ENCODE results near the gene TAS2R3. TPM values are rescaled to one million over a fixed set of nuclear protein-coding genes. Genes with fewer than 3 reads are reported as not detected.

Gene TAS2R3
- total RNA-seq, 1 donor from 2014 or later: 3.7 TPM

- Histone ChIP-seq H3K9ac (ENCODE audit: low read depth in 1 of 3, low read length in 3 of 3) (no peak within 1 kb of the TSS), H3K27me3 (ENCODE audit: control insufficient read depth in 3 of 3, insufficient read depth in 3 of 3, low read length in 3 of 3) (no peaks in the 10 kb centered on the region), H3K9me3 (ENCODE audit: control insufficient read depth in 3 of 3, low read length in 3 of 3) (no peaks in the 10 kb centered on the region), H3K4me1 (ENCODE audit: control insufficient read depth in 3 of 3, insufficient read depth in 3 of 3, low read length in 3 of 3) (no peaks in the 10 kb centered on the region), H3K36me3 (ENCODE audit: control insufficient read depth in 3 of 3, insufficient read depth in 3 of 3, low read length in 3 of 3) (peaks cover 3 to 11% (median 8%) of the 10 kb centered on the region in 3 donors), H3K27ac (ENCODE audit: low read depth, low read length) (no peak within 1 kb of the TSS), H3K4me3 (ENCODE audit: low read length in 3 of 3) (no peak within 1 kb of the TSS)
Observed at GRCh38 chr7:141776374-141776773, 12.5 kb downstream of the TAS2R3 start, which contains the start of gene TAS2R4. Gene TAS2R4 (plus strand): TSS chr7:141776674. CDS start chr7:141778489, 1,815 bp downstream.

GRCh38 chr7:141785706-141786552, 22.0 kb downstream of the TAS2R3 start:
- H3K36me3 ChIP-seq (ENCODE audit: control insufficient read depth in 3 of 3, insufficient read depth in 3 of 3, low read length in 3 of 3): peaks cover 2 to 6% (median 4%) of the 10 kb centered on the region in 3 donors
- H3K27ac ChIP-seq (ENCODE audit: low read depth, low read length): no peak overlapping the region
- no peak overlapping the region for H3K9ac ChIP-seq (ENCODE audit: low read depth in 1 of 3, low read length in 3 of 3)
- H3K4me3 ChIP-seq (ENCODE audit: low read length in 3 of 3): no peak overlapping the region
- H3K9me3 ChIP-seq (ENCODE audit: control insufficient read depth in 3 of 3, low read length in 3 of 3): no peaks in the 10 kb centered on the region
- H3K27me3 ChIP-seq (ENCODE audit: control insufficient read depth in 3 of 3, insufficient read depth in 3 of 3, low read length in 3 of 3): no peaks in the 10 kb centered on the region
- no peaks in the 10 kb centered on the region for H3K4me1 ChIP-seq (ENCODE audit: control insufficient read depth in 3 of 3, insufficient read depth in 3 of 3, low read length in 3 of 3)

GRCh38 chr7:141788296-141788695, 24.4 kb downstream of the TAS2R3 start:
- Histone ChIP-seq H3K36me3 (ENCODE audit: control insufficient read depth in 3 of 3, insufficient read depth in 3 of 3, low read length in 3 of 3) (peaks cover 2 to 6% (median 4%) of the 10 kb centered on the region in 3 donors), H3K9me3 (ENCODE audit: control insufficient read depth in 3 of 3, low read length in 3 of 3) (no peaks in the 10 kb centered on the region), H3K9ac (ENCODE audit: low read depth in 1 of 3, low read length in 3 of 3) (no peak overlapping the region), H3K4me1 (ENCODE audit: control insufficient read depth in 3 of 3, insufficient read depth in 3 of 3, low read length in 3 of 3) (no peaks in the 10 kb centered on the region), H3K27me3 (ENCODE audit: control insufficient read depth in 3 of 3, insufficient read depth in 3 of 3, low read length in 3 of 3) (no peaks in the 10 kb centered on the region), H3K4me3 (ENCODE audit: low read length in 3 of 3) (no peak overlapping the region), H3K27ac (ENCODE audit: low read depth, low read length) (no peak overlapping the region)

DNA sequence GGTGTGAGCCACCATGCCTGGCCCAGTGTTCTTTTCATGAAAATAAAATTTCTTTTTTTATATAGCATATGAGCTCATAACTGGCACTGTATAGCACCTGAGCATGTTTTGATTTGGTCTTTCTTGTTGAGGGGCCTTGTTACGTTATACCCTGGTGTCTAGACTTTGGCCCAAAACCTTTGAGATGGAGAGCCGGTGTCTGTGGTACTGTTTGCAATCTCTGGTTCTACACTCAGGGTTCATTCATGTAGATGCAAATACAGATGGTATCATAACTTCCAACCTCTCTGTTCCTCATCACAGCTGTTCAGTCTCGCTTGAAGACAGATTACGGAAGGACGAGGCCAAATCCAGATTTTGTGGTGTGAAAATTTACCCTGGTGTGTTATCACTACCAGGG, 26.0 kb downstream of the TAS2R3 start, which contains the start of gene TAS2R5:
TSS of gene TAS2R5 (plus strand) at position 301 of the 400 bp plus-strand sequence. CDS start 145 bp downstream, outside the sequence.
- no peak within 1 kb of the TSS for H3K27ac ChIP-seq (ENCODE audit: low read depth, low read length)
- no peak within 1 kb of the TSS for H3K4me3 ChIP-seq (ENCODE audit: low read length in 3 of 3)
- H3K9me3 ChIP-seq (ENCODE audit: control insufficient read depth in 3 of 3, low read length in 3 of 3): no peaks in the 10 kb centered on the region
- H3K9ac ChIP-seq (ENCODE audit: low read depth in 1 of 3, low read length in 3 of 3): no peak within 1 kb of the TSS
- no peaks in the 10 kb centered on the region for H3K27me3 ChIP-seq (ENCODE audit: control insufficient read depth in 3 of 3, insufficient read depth in 3 of 3, low read length in 3 of 3)
- H3K36me3 ChIP-seq (ENCODE audit: control insufficient read depth in 3 of 3, insufficient read depth in 3 of 3, low read length in 3 of 3): peaks cover 2 to 6% (median 4%) of the 10 kb centered on the region in 3 donors
- H3K4me1 ChIP-seq (ENCODE audit: control insufficient read depth in 3 of 3, insufficient read depth in 3 of 3, low read length in 3 of 3): no peaks in the 10 kb centered on the region

DNA sequence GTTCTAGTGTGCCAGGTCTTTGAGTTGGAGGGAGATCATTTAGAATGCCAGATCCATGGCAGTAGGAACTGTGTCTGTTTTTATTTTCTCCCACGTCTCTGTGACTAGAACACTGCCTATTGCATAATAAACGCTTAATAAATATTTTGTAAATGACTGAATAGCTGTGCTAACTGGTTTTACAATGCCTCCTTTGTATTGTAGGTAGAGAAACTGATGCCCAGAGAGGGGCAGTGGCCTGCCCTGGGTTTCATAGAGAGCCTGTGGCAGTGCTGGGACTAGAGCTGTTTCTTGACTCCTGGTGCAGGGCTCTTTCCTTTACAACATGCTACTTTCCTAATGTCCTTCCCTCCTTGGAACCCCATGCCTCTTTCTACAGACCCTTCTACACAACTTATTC, 28.6 kb downstream of the TAS2R3 start:
- Histone ChIP-seq H3K9me3 (ENCODE audit: control insufficient read depth in 3 of 3, low read length in 3 of 3) (no peaks in the 10 kb centered on the region), H3K27ac (ENCODE audit: low read depth, low read length) (no peak overlapping the region), H3K4me3 (ENCODE audit: low read length in 3 of 3) (no peak overlapping the region), H3K9ac (ENCODE audit: low read depth in 1 of 3, low read length in 3 of 3) (no peak overlapping the region), H3K36me3 (ENCODE audit: control insufficient read depth in 3 of 3, insufficient read depth in 3 of 3, low read length in 3 of 3) (peaks cover 2 to 6% (median 4%) of the 10 kb centered on the region in 3 donors), H3K4me1 (ENCODE audit: control insufficient read depth in 3 of 3, insufficient read depth in 3 of 3, low read length in 3 of 3) (no peaks in the 10 kb centered on the region), H3K27me3 (ENCODE audit: control insufficient read depth in 3 of 3, insufficient read depth in 3 of 3, low read length in 3 of 3) (no peaks in the 10 kb centered on the region)

Small RNAs within 50 kb of the gene (small RNA-seq; reads per million reads assigned to genes)
- gene RNU1-82P: not detected

Other genes with a start within 250 kb of the TAS2R3 start
- 18.8 TPM for gene AGK, start 212.7 kb upstream of the TAS2R3 start, total RNA-seq
- 11.5 TPM for gene DENND11, start 61.9 kb upstream of the TAS2R3 start, total RNA-seq
- not detected for gene WEE2, start 55.7 kb upstream of the TAS2R3 start, total RNA-seq
- 101 TPM for gene SSBP1, start 25.7 kb upstream of the TAS2R3 start, total RNA-seq
- gene TAS2R4, start 12.6 kb downstream of the TAS2R3 start, total RNA-seq: 4.2 TPM
- 0.52 TPM for gene TAS2R5, start 26.1 kb downstream of the TAS2R3 start, total RNA-seq
- gene PRSS37, start 77.4 kb downstream of the TAS2R3 start, total RNA-seq: not detected
- 0.52 TPM for gene OR9A4, start 152.3 kb downstream of the TAS2R3 start, total RNA-seq
- gene CLEC5A, start 182.9 kb downstream of the TAS2R3 start, total RNA-seq: 0.52 TPM
- not detected for gene TAS2R38, start 209.7 kb downstream of the TAS2R3 start, total RNA-seq
- gene MGAM, start 231.8 kb downstream of the TAS2R3 start, total RNA-seq: 1.0 TPM